Measurements from ENCODE around the gene GRK4.

The GRK4 gene

GRCh38 chr4:3016961-3017360, 53.6 kb downstream of the GRK4 start:
- Histone ChIP-seq H3K27me3 (ENCODE audit: control insufficient read depth, insufficient read depth, low read length) (no peaks in the 10 kb centered on the region), H3K4me3 (ENCODE audit: low read depth, low read length) (no peak overlapping the region), H3K36me3 (ENCODE audit: control insufficient read depth, insufficient read depth, low read length) (no peaks in the 10 kb centered on the region), H3K9me3 (ENCODE audit: control insufficient read depth, low read length) (no peaks in the 10 kb centered on the region), H3K4me1 (no peaks in the 10 kb centered on the region), H3K79me2 (no peaks in the 10 kb centered on the region), H3K4me2 (ENCODE audit: low read length) (no peak overlapping the region), H3K9ac (no peak overlapping the region), H2AFZ (no peak overlapping the region), H3K27ac (no peak overlapping the region)
- TF ChIP-seq CTCF (IDR thresholded peaks at IDR 0.05), result no peak

- Histone ChIP-seq H3K79me2 (no peaks in the 10 kb centered on the region), H3K27ac (no peak overlapping the region), H3K4me1 (no peaks in the 10 kb centered on the region), H3K4me3 (ENCODE audit: low read depth, low read length) (no peak overlapping the region), H3K9ac (no peak overlapping the region), H3K36me3 (ENCODE audit: control insufficient read depth, insufficient read depth, low read length) (no peaks in the 10 kb centered on the region), H3K27me3 (ENCODE audit: control insufficient read depth, insufficient read depth, low read length) (no peaks in the 10 kb centered on the region), H3K4me2 (ENCODE audit: low read length) (no peak overlapping the region), H3K9me3 (ENCODE audit: control insufficient read depth, low read length) (no peaks in the 10 kb centered on the region), H2AFZ (no peak overlapping the region)
- TF ChIP-seq CTCF (IDR thresholded peaks at IDR 0.05), result no peak
These were observed 54.1 kb downstream of the GRK4 start for GRCh38 chr4:3017504-3017903.

GRCh38 chr4:3019145-3019846, 55.9 kb downstream of the GRK4 start:
- H3K9me3 ChIP-seq (ENCODE audit: control insufficient read depth, low read length), result no peaks in the 10 kb centered on the region
- H2AFZ ChIP-seq, result no peak overlapping the region
- TF ChIP-seq CTCF (IDR thresholded peaks at IDR 0.05), result no peak

GRCh38 chr4:3021127-3021526, 57.8 kb downstream of the GRK4 start:
- H3K36me3 ChIP-seq (ENCODE audit: control insufficient read depth, insufficient read depth, low read length), result no peaks in the 10 kb centered on the region
- no peaks in the 10 kb centered on the region for H3K4me1 ChIP-seq
- H3K27me3 ChIP-seq (ENCODE audit: control insufficient read depth, insufficient read depth, low read length), result no peaks in the 10 kb centered on the region
- H3K79me2 ChIP-seq, result no peaks in the 10 kb centered on the region
- no peak overlapping the region for H3K4me3 ChIP-seq (ENCODE audit: low read depth, low read length)
- H3K9me3 ChIP-seq (ENCODE audit: control insufficient read depth, low read length), result no peaks in the 10 kb centered on the region
- no peak overlapping the region for H3K9ac ChIP-seq
- no peak overlapping the region for H3K27ac ChIP-seq
- no peak overlapping the region for H3K4me2 ChIP-seq (ENCODE audit: low read length)
- H2AFZ ChIP-seq, result no peak overlapping the region
- no peak for TF ChIP-seq CTCF (IDR thresholded peaks at IDR 0.05)

More at GRCh38 chr4:3019145-3019846, 55.9 kb downstream of the GRK4 start:
- Histone ChIP-seq H3K4me1 (no peaks in the 10 kb centered on the region), H3K36me3 (ENCODE audit: control insufficient read depth, insufficient read depth, low read length) (no peaks in the 10 kb centered on the region), H3K27me3 (ENCODE audit: control insufficient read depth, insufficient read depth, low read length) (no peaks in the 10 kb centered on the region), H3K4me2 (ENCODE audit: low read length) (no peak overlapping the region), H3K79me2 (no peaks in the 10 kb centered on the region), H3K4me3 (ENCODE audit: low read depth, low read length) (no peak overlapping the region), H3K9ac (no peak overlapping the region), H3K27ac (no peak overlapping the region)

GRCh38 chr4:3021627-3022026, 58.3 kb downstream of the GRK4 start:
- no peaks in the 10 kb centered on the region for H3K79me2 ChIP-seq
- no peak overlapping the region for H2AFZ ChIP-seq
- H3K27ac ChIP-seq, result no peak overlapping the region
- no peaks in the 10 kb centered on the region for H3K4me1 ChIP-seq
- H3K4me2 ChIP-seq (ENCODE audit: low read length), result no peak overlapping the region
- no peak overlapping the region for H3K9ac ChIP-seq
- H3K27me3 ChIP-seq (ENCODE audit: control insufficient read depth, insufficient read depth, low read length), result no peaks in the 10 kb centered on the region
- no peaks in the 10 kb centered on the region for H3K9me3 ChIP-seq (ENCODE audit: control insufficient read depth, low read length)
- no peak for TF ChIP-seq CTCF (IDR thresholded peaks at IDR 0.05)
- H3K4me3 ChIP-seq (ENCODE audit: low read depth, low read length), result no peak overlapping the region
- H3K36me3 ChIP-seq (ENCODE audit: control insufficient read depth, insufficient read depth, low read length), result no peaks in the 10 kb centered on the region
